GM19025 (cell line): ENCODE measurements around the gene BRD2.
A peak's percentile ranks its signal among the peaks of the same experiment; 100 is the strongest.
"Not testable (repeated sequence)": the region's sequence is repeated elsewhere in the genome, so short reads cannot be mapped to it uniquely, and the experiment has no call there.

Experiments used
- ATAC-seq: cut with Tn5 transposase; IDR thresholded peaks from one replicate; pipeline ENCODE4 v1.9.1; 2021; ENCODE audit warnings: mild to moderate bottlenecking, low read depth, moderate library complexity; ENCODE audit not compliant: unreplicated experiment

The BRD2 gene

DNA sequence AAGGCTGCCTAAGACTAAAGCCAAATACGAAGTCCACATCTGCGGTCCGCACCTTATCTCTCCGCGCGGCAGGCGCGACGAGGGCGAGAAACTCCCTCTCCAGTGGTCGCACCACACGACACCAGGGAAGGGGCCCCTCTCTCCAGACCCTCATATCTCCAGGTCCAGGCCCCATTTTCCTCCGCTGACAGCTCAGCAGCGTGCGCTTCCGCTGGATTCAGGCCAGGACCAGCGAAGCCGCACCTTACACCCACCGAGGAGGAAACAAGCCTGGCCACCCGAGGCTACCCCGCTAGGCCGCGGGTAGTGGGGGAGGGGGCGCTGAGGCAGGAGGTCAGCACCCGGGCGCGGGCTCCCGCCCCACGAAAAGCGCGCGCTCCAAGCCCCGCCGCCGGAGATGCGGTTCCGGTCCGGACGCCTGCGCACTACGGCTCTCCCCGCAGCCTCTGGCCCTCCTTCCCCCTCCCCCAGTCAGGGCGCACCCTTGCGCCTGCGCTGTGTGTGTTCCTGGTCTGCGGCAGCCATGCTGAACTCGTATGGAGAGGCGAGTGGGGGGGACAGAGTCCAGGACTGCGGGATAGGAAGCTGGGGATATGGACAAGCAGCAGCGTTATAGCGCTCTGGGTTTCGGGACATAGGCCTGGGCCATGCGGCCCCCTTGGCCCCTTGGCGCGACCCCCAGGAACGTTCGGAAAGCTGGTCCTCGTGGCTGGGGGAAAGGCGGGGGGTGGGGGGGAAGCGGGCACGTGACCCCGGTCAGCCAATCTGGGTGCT lies at the start of gene BRD2:
Gene BRD2 (plus strand): TSS at position 502 of the 774 bp plus-strand sequence. CDS start 4,305 bp downstream, outside the sequence.
- ATAC-seq = peak; percentile 26

- no peak for ATAC-seq
Observed at GRCh38 chr6:32920715-32921114, 47.7 kb upstream of the BRD2 start.

- ATAC-seq = no peak
Observed at GRCh38 chr6:32922083-32922482, 46.3 kb upstream of the BRD2 start.

DNA sequence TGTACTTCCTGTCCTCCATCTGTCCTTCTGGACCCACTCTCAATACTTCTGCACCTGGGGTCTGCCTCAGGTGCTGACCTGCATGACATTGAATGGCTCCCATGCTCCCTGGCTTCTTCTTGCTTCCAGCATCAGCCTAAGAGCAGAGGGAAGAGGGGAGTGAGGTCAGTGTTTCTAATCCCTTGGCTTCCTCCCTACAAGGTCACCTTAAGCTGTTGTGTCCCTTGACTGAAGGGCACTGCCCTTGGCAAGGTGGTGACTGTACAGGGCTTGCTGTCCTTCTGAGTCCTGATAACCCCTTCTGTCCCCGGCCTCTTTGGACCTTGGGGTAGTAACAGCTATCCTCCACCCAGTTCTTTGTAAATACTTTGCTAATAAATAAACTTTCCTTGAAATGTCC lies 37.2 kb upstream of the BRD2 start:
- ATAC-seq = no peak

GRCh38 chr6:32932132-32932868 lies 36.1 kb upstream of the BRD2 start:
- no peak for ATAC-seq

GRCh38 chr6:32933661-32934085 lies 34.7 kb upstream of the BRD2 start:
- ATAC-seq = no peak

DNA sequence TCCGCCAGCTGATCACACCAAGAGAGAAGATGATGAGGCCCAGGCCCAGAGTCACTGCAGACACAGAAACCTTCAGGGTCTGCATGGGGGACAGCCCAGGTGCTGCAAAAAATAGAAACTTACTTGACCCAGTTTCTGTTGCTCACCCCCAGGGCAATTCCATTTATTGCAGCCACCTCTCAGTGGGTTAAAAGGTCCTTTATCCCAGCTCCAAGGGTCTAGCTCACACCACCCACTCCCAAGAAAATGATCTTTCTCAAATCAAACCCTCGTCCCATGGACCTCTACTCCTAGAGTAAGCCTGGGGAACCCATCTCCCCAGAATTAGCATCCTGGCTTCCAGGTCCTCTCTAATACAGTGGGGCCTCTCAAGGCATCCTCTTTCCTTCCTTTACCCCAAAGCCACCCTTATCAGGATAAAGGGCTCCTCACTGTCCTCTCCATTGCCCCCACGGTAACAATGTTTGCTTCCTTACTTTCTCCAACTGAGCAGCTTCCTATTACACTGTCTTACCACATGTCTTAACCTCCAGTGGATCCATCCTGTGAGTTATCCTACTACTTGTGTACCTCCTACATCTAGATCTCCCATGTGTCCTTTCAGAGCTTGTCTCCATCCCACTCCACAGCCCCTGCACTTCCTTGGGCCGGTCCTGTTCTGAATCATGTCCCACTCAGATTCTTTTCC lies 32.7 kb upstream of the BRD2 start:
- ATAC-seq = no peak

DNA sequence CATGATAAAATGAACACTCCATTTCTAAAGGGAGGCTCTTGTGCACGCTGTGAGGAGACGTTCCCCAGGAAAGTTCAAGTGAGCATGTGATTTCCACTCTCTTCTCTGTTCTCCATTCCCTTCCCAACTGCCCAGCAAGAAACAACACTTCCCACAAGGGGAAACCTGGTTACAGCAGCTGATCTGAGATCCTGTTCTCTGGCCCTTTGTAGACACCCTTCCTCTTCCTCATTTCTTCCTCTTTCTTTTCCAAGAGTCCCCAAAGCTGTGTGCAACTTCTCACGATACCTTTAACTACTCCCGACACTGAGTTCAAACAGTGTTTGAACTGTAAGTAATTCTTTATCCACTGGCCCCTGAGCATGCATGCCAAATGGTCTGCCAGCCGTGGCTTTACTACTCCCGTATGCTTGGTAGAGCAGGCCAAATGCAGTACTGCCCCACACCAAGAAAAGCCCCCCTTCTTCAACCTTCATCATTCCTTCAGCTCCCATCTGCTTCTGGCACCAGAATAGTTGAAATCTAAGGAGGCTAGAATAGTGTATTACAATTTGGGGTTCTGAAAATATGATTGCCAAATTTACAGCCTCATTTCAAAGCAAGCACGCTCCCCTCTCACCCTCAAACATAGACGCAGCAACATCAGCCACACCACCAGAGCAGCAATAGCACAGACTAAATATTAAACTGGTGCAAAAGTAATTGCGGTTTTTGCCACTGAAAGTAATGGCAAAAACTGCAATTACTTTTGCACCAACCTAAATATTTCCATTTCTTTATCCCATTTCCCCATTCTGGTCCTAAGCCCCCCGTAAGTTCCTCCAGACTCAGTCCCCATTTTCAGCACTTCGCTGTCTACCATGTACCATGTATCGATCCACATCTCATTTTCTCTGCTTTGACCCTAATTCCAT lies 31.9 kb upstream of the BRD2 start:
- ATAC-seq = no peak

- no peak for ATAC-seq
Observed at GRCh38 chr6:32937230-32937633, 31.2 kb upstream of the BRD2 start.

GRCh38 chr6:32938494-32938893 lies 29.9 kb upstream of the BRD2 start:
- no peak for ATAC-seq

DNA sequence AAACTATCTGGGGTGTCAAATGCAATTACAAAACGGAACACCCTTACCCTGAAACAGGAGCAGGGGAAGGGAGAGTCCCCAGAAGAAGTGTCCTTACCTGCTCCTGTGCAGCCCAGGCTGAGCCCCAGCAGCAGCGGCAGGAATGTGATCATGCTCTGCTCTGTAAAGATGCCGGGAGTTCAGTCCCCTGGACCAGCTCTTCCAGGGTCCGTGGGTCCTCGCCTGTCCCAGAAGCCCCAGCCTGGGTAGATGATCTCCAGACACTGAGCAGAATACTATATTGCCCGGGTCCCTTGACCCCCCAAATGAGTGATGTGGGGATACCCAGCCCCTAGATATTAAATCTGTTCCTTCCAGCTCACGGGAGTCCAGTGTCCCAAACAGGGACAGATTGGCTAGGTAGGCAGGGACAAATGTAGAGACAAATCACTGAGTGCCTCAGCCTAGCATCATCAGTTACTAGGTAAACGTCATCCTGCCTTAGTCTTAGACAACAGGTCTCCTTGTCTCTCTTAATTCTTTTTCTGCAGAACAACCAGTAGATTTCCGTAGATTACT lies 27.7 kb upstream of the BRD2 start, which contains the start of gene HLA-DMB:
Gene HLA-DMB (minus strand): TSS at position 373 of the 558 bp plus-strand sequence. CDS start 221 bp downstream, at position 152.
- peak; percentile 52 for ATAC-seq

- ATAC-seq = peak; percentile 45
Observed at GRCh38 chr6:32941214-32941768, 27.1 kb upstream of the BRD2 start.

DNA sequence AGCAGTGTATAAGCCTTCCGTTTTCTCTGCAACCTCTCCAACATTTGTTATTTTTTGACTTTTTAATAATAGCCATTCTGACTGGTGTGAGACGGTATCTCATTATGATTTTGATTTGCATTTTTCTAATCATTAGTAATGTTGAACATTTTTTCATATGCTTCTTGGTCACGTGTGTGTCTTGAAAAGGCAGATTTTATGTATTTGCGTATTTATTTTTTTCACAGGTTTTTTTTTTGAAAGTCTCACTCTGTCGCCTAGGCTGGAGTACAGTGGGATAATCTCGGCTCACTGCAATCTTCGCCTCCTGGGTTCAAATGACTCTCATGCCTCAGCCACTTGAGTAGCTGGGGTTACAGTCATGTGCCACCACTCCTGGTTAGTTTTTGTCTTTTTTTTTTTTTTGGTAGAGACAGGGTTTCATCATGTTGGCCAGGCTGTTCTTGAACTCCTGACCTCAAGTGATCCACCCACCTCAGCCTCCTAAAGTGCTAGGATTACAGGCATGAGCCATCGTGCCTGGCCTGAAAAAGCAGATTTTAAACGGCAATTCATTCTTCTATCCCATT lies 25.8 kb upstream of the BRD2 start:
- not testable (repeated sequence) for ATAC-seq

DNA sequence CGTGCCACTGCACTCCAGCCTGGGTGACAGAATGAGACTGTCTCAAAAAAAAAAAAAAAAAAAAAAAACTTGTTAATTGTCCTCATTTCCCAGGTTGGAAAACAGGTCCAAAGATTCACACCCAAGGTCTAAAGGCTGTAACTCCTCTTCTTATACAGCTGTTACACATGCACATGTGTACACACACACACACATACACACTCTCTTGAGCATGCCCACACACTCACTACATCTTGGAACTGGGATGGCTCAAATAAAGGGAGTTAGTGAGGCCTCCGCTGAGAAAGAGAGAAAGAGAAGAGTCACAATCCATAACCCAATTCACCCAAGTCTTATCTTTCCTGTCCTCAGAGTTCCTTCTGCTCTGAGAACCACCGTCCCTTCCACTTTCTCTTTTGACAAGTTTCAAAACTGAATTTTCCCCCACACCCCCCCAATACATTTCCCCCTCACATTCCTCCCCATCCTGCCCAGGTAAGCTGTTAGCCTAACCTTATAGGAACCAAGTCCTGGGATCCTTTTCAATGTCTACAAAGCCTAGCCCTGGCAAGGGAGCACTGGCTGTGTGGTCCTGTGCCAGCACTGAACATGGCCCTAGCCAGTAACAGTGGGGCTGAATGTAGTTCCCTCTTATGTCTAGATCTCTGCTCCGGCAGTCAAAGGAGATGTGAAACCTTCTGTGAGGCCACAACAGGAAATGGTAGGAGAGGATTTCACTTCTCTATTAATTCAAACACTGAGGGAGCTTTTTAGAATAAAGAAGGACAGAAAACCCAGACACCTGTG lies 24.3 kb upstream of the BRD2 start:
- peak; percentile 35 for ATAC-seq

DNA sequence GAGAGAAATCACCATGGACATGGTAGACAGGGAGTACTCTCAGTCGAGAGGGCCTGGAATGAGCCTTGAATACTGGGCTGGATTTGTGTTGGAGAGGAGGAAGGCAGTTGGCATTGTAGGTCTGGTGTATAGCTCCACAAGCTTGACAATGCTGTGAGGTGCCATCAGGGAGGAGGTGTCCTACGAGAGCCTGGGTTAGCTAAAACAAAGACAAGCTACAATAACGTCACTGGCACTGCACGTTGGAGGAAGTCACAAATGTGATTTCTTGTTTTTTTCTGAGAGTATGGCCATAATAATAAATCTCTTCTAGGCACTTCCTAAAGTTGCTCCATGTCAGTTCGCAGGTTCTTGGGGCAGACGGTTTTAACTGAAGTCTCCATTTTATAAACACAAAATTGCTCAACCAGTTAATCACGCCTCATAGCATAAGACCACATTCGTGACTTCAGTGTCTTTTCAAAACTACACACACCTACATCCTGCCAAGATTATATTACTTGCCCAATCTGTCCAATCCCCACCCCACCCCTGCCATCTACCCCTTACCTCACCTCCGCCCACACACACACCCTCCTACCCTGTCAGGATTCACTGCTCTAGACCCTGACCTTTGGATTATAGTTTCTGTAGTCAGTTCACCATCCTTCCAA lies 23.2 kb upstream of the BRD2 start:
- no peak for ATAC-seq

GRCh38 chr6:32945953-32946352 lies 22.4 kb upstream of the BRD2 start:
- no peak for ATAC-seq

DNA sequence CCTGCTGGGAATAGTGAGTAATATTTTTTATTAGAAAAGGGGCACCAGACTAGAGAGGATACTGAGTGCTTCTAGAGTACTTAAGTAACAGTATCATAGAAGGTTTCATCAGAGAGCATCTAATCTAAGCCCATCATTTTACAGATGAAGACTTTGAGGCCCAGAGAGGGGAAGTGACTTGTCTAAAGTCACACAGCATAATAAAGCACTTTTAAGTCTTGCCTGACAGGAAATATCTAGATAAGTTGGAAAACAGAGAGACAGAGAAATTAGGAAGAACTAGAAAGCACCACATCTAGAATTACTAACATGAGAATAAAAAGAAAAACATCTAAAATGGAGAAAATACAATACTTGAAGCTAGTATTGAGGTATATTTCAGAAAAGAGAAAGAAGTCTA lies 21.5 kb upstream of the BRD2 start:
- ATAC-seq = no peak
